GM12872 (cell line): ENCODE results near the gene MICU1.

Experiments
- CTCF ChIP-seq: IDR thresholded peaks from 3 replicates; pipeline ENCODE4 v1.5.1; 2011; ENCODE audit warnings: low read depth, mild to moderate bottlenecking, low read length, moderate library complexity; ENCODE audit not compliant: insufficient read depth

The MICU1 gene

GRCh38 chr10:72421885-72422540 is 203.9 kb downstream of the MICU1 start:
- TF ChIP-seq CTCF, result no peak

GRCh38 chr10:72419241-72419640 is 206.6 kb downstream of the MICU1 start:
- no peak for TF ChIP-seq CTCF

GRCh38 chr10:72418679-72419078 is 207.2 kb downstream of the MICU1 start:
- TF ChIP-seq CTCF, result no peak

GRCh38 chr10:72417971-72418370 is 207.9 kb downstream of the MICU1 start:
- TF ChIP-seq CTCF, result no peak

GRCh38 chr10:72416661-72417060 is 209.2 kb downstream of the MICU1 start:
- TF ChIP-seq CTCF, result no peak

GRCh38 chr10:72414642-72415041 is 211.2 kb downstream of the MICU1 start:
- TF ChIP-seq CTCF, result no peak

GRCh38 chr10:72409167-72409566 is 216.7 kb downstream of the MICU1 start:
- no peak for TF ChIP-seq CTCF
